GM12878 (cell line): Measurements from ENCODE around the gene IL17RA. TPM values are rescaled to one million over a fixed set of nuclear protein-coding genes. Genes with fewer than 3 reads are reported as not detected.

Source experiments
- ATAC-seq: fragments of 200-7000 bp; cut with Tn5 transposase; 3 replicates; pipeline ENCODE4 v1.9.1; 2020; ENCODE audit warnings: mild to moderate bottlenecking, moderate library complexity
- BruUV-seq: library from RNA; stranded (reverse); fragments of 400-500 nt; replicated peaks from 2 replicates; lab custom pipeline; 2021; lab: Mats Ljungman, UMichigan
- CTCF ChIA-PET: fragments of 300-600 bp; sonication (Branson Sonifier 250); formaldehyde crosslinking; extraction: SDS; loops from one replicate; lab custom pipeline; 2021; ENCODE audit warnings: inconsistent platforms; lab: Yijun Ruan, JAX
- POLR2A ChIA-PET: fragments of 350-600 bp; formaldehyde crosslinking; extraction: SDS; loops from one replicate; lab custom pipeline; 2021; ENCODE audit warnings: inconsistent platforms; lab: Charles Lee
- RAD21 ChIA-PET: fragments of 300-600 bp; sonication (Branson Sonifier 250); formaldehyde crosslinking; loops from one replicate; lab custom pipeline; 2023; ENCODE audit warnings: antibody characterized with exemption; ENCODE audit not compliant: unreplicated experiment; lab: Charles Lee
- SMC1A ChIA-PET: fragments of 300-600 bp; sonication (Branson Sonifier 250); formaldehyde crosslinking; loops from one replicate; lab custom pipeline; 2023; ENCODE audit not compliant: unreplicated experiment, uncharacterized antibody; lab: Charles Lee
- DNase-seq: peaks from one replicate; pipeline ENCODE4 v3.0.0-alpha.2; 2011; ENCODE audit warnings: low read depth, low spot score
- FAIRE-seq: peaks from 3 replicates; lab custom pipeline; 2011; peaks lifted over from hg19 to GRCh38; lab: Jason Lieb, UNC
- H2AFZ ChIP-seq: 2 replicates; pipeline ENCODE4 v1.6.0; 2011; ENCODE audit warnings: low read depth, low read length, control low read depth; ENCODE audit not compliant: control insufficient read depth
- H3K27ac ChIP-seq: 2 replicates; pipeline ENCODE4 v1.5.1; 2011; ENCODE audit warnings: control low read depth; ENCODE audit not compliant: control insufficient read depth, insufficient read depth
- H3K27me3 ChIP-seq, 2 experiments: replicated peaks in 1 of 2; 2 replicates each; pipeline versions ENCODE4 v1.6.0 to v1.6.1; 2011; ENCODE audit warnings: low read length in 1 of 2; ENCODE audit not compliant: control insufficient read depth in 2 of 2, insufficient read depth in 2 of 2
- H3K36me3 ChIP-seq, 2 experiments: 2 replicates each; pipeline ENCODE4 v1.5.1; 2011; ENCODE audit warnings: low read length in 1 of 2; ENCODE audit not compliant: control insufficient read depth in 2 of 2, insufficient read depth in 2 of 2
- H3K4me1 ChIP-seq: 2 replicates; pipeline ENCODE4 v1.6.1; 2011; ENCODE audit warnings: mild to moderate bottlenecking, low read length, moderate library complexity, mixed read lengths; ENCODE audit not compliant: control insufficient read depth, insufficient read depth
- H3K4me2 ChIP-seq: 2 replicates; pipeline ENCODE4 v1.6.0; 2011; ENCODE audit warnings: control low read depth; ENCODE audit not compliant: control insufficient read depth, insufficient read depth
- H3K4me3 ChIP-seq: fragments of 200-600 bp; sonication (generic); 2 replicates; pipeline ENCODE4 v1.5.1; 2016
- H3K79me2 ChIP-seq: 2 replicates; pipeline ENCODE4 v1.6.0; 2011; ENCODE audit warnings: low read length; ENCODE audit not compliant: control insufficient read depth, insufficient read depth
- H3K9ac ChIP-seq: 2 replicates; pipeline ENCODE4 v1.8.0; 2011; ENCODE audit warnings: low read length, control low read depth, mixed read lengths; ENCODE audit not compliant: control insufficient read depth, insufficient read depth
- H3K9me3 ChIP-seq: replicated peaks from 3 replicates; pipeline ENCODE4 v1.5.1; 2011; ENCODE audit warnings: mild to moderate bottlenecking, low read length; ENCODE audit not compliant: control insufficient read depth, insufficient read depth
- H4K20me1 ChIP-seq: 2 replicates; pipeline ENCODE4 v1.6.0; 2011; ENCODE audit not compliant: control insufficient read depth, insufficient read depth
- ESRRA ChIP-seq: IDR thresholded peaks from 2 replicates; pipeline ENCODE4 v1.6.1; 2012; ENCODE audit warnings: mild to moderate bottlenecking, low read length, improper control_type of control experiment
- MTA3 ChIP-seq: IDR thresholded peaks from 2 replicates; pipeline ENCODE4 v1.6.1; 2012; ENCODE audit warnings: low read length, inconsistent platforms, borderline replicate concordance
- NR2C2 ChIP-seq: IDR thresholded peaks from 2 replicates; pipeline ENCODE4 v1.6.1; 2011; ENCODE audit warnings: borderline replicate concordance, low read depth; ENCODE audit not compliant: control insufficient read depth, insufficient read length
- POU2F2 ChIP-seq: IDR thresholded peaks from 3 replicates; pipeline ENCODE4 v1.6.1; 2011; ENCODE audit warnings: low read depth, mild to moderate bottlenecking, low read length, borderline replicate concordance
- RUNX3 ChIP-seq: IDR thresholded peaks from 2 replicates; pipeline ENCODE4 v1.6.1; 2012; ENCODE audit warnings: low read length, inconsistent platforms
- SIX5 ChIP-seq: IDR thresholded peaks from 2 replicates; pipeline ENCODE4 v1.6.1; 2011; ENCODE audit warnings: mild to moderate bottlenecking, low read depth, low read length, moderate library complexity; ENCODE audit not compliant: severe bottlenecking
- SMAD5 ChIP-seq: IDR thresholded peaks from 2 replicates; pipeline ENCODE4 v1.6.1; 2016; ENCODE audit warnings: antibody characterized with exemption, low read depth
- WGBS: methylation state at CpG from one replicate; pipeline ENCODE4 v1.1.6; 2016; ENCODE audit warnings: low lambda C conversion rate; ENCODE audit not compliant: insufficient replicate concordance, insufficient coverage; ENCODE audit errors: missing lambda C conversion rate; 5-methylcytosine and 5-hydroxymethylcytosine counted together
- in situ Hi-C: fragments of 300-500 bp; cut with MboI; formaldehyde crosslinking; loops from 9 replicates; pipeline ENCODE4 v1.14.3; 2018; ENCODE audit warnings: mixed read lengths
- intact Hi-C: fragments of 100-400 bp; cut with micrococcal nuclease; formaldehyde crosslinking; loops from one replicate; pipeline ENCODE4 v1.14.2; 2022; ENCODE audit not compliant: unreplicated experiment
- polyA plus RNA-seq, 11 experiments: library from polyadenylated mRNA; depleted of rRNA in 4 of 11; unstranded in 6 of 11; stranded (reverse) in 5 of 11; fragments of >200 nt; fragmentation: Nextera tagmentation in 4 of 11; fragmentation: Illumina TruSeq in 1 of 11; extraction: Ambion mirVana in 4 of 11; extraction: Trizol in 1 of 11; gene quantifications; 1 replicate in 1 of 11; 2 replicates in 10 of 11; pipeline versions ENCODE4 v1.2.1 to v1.2.3, GENCODE V29; 2011 to 2016; ENCODE audit warnings: inconsistent platforms in 2 of 11, missing spikeins in 2 of 11, low read depth in 1 of 11
- total RNA-seq, 4 experiments: library from RNA; depleted of rRNA in 3 of 4; stranded (reverse); fragments of >200 nt in 3 of 4; fragmentation: Illumina TruSeq in 1 of 4; extraction: Trizol in 1 of 4; gene quantifications; 2 replicates each; pipeline versions ENCODE4 v1.2.1 to v1.2.3, GENCODE V29; 2013 to 2021
- TF ChIP-seq, protein P1 (sequence below): fragments of 150-350 bp; IDR thresholded peaks from 2 replicates; pipeline ENCODE4 v1.6.1; 2014; ENCODE audit warnings: mild to moderate bottlenecking, low read depth, low read length
- TF ChIP-seq, protein P2 (sequence below): fragments of 450-650 bp; formaldehyde crosslinking; IDR thresholded peaks from 2 replicates; pipeline ENCODE4 v1.4.0; 2020; ENCODE audit warnings: mild to moderate bottlenecking, moderate library complexity

Gene IL17RA
- total and polyA plus RNA-seq, 10 of the 15 experiments (the other 5 are each of a cell fraction or from before 2014, with no cell fraction given) = 0.71 to 10.2 (median 4.2) TPM

DNA sequence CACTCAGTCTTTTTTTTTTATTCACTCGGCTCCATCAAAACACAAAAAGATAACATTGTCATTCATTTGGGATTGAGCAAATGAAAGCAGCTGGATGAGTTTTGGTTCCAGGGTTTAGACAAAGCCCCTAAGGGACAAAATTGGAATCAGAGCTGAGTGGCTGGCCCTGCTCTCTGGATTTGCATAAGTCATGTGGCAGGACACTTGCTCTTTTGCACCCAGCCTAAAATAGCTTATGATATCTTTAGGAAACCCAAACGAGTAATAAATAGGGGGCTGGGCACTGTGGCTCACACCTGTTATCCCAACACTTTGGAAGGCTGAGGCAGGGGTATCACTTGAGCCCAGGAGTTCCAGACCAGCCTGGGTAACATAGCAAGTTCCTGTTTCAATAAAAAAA lies 47.3 kb downstream of the IL17RA start (continued):
- TF ChIP-seq, protein P1, sequence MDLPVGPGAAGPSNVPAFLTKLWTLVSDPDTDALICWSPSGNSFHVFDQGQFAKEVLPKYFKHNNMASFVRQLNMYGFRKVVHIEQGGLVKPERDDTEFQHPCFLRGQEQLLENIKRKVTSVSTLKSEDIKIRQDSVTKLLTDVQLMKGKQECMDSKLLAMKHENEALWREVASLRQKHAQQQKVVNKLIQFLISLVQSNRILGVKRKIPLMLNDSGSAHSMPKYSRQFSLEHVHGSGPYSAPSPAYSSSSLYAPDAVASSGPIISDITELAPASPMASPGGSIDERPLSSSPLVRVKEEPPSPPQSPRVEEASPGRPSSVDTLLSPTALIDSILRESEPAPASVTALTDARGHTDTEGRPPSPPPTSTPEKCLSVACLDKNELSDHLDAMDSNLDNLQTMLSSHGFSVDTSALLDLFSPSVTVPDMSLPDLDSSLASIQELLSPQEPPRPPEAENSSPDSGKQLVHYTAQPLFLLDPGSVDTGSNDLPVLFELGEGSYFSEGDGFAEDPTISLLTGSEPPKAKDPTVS = no peak
- TF ChIP-seq MTA3 (no peak), ESRRA (no peak)

DNA sequence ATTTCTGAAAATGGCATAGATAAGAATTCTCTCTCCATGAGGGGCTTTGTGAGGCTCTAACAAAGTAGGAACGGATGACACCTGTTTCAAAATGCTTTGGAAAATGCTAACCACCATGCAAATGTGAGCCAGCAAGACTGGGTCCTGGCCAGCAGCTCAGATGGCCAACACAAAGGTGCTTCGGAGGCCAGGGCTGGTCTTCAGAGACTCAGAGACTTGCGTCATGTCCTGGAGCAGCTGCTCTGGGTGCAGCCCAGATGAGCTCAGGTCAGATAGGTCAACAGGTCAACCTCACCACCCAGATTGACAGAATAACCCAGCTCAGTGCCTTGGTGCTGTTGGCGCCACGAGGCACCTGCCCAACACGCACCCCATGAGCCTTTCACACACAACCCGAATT lies 48.3 kb downstream of the IL17RA start:
- no peak overlapping the region for H3K4me3 ChIP-seq
- no peaks in the 10 kb centered on the region for H3K4me1 ChIP-seq
- H3K9me3 ChIP-seq = no peaks in the 10 kb centered on the region
- no peak overlapping the region for H3K27ac ChIP-seq
- 95% methylated on average over 7 of the region's 7 CpGs for WGBS
- in situ Hi-C loops = no loop called here
- ATAC-seq (no peak), DNase-seq (no peak), FAIRE-seq (no peak)
- no peaks in the 10 kb centered on the region for H4K20me1 ChIP-seq
- ChIA-PET SMC1A (no interaction called here), RAD21 (no interaction called here), CTCF (interaction anchor here (1.2 kb wide), 1 partner anchor 39 kb away, joined by 4 read pairs; no protein-coding TSS in a partner anchor), POLR2A (no interaction called here)
- intact Hi-C loops = no loop called here
- TF ChIP-seq RUNX3 = no peak
- no peak for TF ChIP-seq SIX5
- TF ChIP-seq, protein P2, sequence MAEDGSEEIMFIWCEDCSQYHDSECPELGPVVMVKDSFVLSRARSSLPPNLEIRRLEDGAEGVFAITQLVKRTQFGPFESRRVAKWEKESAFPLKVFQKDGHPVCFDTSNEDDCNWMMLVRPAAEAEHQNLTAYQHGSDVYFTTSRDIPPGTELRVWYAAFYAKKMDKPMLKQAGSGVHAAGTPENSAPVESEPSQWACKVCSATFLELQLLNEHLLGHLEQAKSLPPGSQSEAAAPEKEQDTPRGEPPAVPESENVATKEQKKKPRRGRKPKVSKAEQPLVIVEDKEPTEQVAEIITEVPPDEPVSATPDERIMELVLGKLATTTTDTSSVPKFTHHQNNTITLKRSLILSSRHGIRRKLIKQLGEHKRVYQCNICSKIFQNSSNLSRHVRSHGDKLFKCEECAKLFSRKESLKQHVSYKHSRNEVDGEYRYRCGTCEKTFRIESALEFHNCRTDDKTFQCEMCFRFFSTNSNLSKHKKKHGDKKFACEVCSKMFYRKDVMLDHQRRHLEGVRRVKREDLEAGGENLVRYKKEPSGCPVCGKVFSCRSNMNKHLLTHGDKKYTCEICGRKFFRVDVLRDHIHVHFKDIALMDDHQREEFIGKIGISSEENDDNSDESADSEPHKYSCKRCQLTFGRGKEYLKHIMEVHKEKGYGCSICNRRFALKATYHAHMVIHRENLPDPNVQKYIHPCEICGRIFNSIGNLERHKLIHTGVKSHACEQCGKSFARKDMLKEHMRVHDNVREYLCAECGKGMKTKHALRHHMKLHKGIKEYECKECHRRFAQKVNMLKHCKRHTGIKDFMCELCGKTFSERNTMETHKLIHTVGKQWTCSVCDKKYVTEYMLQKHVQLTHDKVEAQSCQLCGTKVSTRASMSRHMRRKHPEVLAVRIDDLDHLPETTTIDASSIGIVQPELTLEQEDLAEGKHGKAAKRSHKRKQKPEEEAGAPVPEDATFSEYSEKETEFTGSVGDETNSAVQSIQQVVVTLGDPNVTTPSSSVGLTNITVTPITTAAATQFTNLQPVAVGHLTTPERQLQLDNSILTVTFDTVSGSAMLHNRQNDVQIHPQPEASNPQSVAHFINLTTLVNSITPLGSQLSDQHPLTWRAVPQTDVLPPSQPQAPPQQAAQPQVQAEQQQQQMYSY (CRISPR knock-in tag) = no peak
- TF ChIP-seq NR2C2 = no peak
- TF ChIP-seq POU2F2 = no peak
- no peak for TF ChIP-seq SMAD5
- no peak overlapping the region for H3K9ac ChIP-seq
- no peaks in the 10 kb centered on the region for H3K79me2 ChIP-seq
- no peak overlapping the region for H2AFZ ChIP-seq
- peaks cover 0 to 5% of the 10 kb centered on the region in 2 experiments; a peak in 3 of 4 replicates for H3K36me3 ChIP-seq
- no TSS peak for BruUV-seq
- no peaks in the 10 kb centered on the region for H3K27me3 ChIP-seq
- H3K4me2 ChIP-seq = no peak overlapping the region
